ENCODE results near the gene KBTBD8. TPM values are rescaled to one million over a fixed set of nuclear protein-coding genes. Genes with fewer than 3 reads are reported as not detected.

KBTBD8 gene, protein sequence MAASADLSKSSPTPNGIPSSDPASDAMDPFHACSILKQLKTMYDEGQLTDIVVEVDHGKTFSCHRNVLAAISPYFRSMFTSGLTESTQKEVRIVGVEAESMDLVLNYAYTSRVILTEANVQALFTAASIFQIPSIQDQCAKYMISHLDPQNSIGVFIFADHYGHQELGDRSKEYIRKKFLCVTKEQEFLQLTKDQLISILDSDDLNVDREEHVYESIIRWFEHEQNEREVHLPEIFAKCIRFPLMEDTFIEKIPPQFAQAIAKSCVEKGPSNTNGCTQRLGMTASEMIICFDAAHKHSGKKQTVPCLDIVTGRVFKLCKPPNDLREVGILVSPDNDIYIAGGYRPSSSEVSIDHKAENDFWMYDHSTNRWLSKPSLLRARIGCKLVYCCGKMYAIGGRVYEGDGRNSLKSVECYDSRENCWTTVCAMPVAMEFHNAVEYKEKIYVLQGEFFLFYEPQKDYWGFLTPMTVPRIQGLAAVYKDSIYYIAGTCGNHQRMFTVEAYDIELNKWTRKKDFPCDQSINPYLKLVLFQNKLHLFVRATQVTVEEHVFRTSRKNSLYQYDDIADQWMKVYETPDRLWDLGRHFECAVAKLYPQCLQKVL
- total RNA-seq: 4.3 TPM

DNA sequence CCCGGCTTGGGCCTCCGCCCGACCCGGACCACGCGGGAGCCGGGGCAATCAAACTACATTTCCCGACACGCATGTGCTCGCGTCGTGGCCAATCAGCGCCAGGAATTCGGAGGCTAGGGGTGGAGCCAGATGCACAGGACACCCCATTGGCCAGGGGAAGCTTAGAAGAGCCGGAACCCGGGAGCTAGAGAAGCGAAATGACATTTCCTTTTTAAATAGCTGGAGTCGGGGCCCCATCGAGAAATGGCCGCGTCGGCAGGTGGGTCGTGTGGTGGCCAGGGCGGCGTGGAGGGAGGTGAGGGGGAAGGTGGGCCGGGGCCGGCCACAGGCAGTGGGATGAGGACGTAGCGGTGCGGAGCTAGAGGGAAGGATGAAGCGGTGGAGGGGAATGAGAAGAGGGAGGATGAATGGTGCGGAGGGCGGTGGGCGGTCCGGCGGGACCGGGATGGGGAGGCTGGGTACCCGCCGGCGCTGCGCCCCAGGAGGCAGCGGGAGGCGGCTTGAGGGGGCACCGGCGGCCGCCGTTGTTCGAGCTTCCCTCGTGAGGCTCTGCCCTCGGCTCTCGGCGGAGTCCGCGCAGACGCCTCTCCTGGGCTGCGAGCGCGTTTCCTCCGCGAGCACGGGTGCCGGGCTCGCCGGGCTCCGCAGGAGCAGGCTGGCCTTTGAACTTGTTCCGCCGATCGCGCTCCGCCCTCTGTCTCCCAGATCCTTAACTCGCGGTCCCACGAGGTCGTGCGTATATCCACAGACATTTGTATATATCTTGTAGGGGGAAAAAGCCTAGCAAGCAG is at the start of gene KBTBD8:
Gene KBTBD8, plus strand, starts transcription at position 195 of the 791 bp plus-strand sequence. Its CDS starts 49 bp downstream, at position 244.
- DNase-seq (ENCODE audit: low spot score): peak; percentile 99

DNA sequence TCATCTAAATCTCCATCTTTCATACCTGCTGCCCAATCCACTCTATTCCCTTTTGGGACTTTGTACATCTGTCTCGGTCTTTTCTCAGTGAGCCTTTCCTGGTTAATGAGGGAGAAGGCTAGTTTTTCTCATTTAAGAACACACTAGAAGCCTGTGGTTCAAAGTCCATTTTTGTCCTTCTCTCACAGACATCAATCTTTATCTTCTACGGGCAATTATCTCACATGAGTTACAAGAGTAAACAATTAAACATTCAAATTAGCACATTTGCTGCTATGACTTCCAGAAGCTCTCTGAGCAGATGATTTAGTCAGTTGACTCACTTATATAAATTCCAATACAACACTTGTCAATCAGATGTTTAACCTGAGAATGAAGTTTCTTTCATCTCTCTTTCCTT is 49.3 kb upstream of the KBTBD8 start:
- no peak for DNase-seq (ENCODE audit: low spot score)

DNA sequence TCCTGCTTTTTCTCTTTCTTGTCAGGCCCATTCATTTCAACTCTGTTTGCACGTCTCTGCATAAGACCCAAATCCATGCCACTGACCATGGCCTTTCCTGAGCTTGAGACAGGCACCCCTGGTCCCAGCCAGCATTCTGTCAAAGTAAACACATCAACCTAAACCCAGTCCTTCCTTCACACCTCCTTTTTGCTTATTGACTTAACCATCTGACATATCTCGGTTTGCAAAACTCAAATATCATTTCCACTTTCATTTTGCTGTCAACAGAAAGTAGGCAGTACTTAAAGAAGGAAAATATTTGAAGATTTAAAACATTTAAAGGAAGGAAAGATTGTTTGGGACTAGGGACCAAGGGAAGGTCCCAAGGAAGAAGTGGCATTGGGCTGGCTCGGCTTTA is 48.2 kb upstream of the KBTBD8 start:
- DNase-seq (ENCODE audit: low spot score): no peak

DNA sequence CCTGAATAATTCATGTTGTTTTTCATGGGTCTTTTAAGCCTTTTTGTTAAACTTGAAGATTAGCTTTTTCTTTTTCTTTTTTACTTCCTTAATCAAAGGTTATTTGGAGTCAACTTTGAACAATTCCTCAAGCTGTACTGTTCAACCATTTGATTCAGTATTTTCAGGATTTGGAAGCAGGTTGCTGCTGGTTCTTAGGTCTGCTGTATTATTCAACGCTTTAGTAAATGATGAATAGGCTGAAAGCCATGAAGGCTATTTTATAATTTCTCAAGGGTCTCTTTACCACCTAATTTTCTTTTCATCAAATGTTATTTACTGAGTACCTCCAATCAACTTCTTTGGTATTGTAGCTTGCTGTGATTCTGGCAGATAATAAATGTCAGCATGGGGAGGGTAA is 45.8 kb upstream of the KBTBD8 start:
- no peak for DNase-seq (ENCODE audit: low spot score)

DNA sequence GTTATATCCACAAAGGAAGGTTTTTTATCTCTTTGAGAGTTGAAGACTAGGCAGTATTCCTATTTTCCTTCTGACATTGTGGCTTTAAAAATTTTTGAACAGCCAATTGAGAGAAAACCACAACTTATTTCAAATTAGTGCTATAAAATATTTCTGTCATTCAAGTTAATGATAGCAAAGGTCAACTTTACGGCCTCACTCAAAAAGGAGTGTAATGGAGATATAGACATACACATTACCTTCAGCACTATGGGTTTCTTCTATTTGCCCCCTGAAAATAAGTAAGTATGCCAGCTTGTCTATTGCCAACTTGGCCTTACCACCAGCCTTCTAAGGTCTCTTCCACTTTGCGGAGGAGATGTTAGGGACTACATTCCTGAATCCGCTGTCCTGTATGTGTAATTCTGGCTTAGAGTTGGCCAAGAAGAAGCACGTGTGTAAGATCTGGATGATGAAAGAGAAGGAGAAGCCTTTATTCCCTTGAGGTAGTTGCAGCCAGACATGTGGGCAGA is 44.1 kb upstream of the KBTBD8 start:
- DNase-seq (ENCODE audit: low spot score): no peak

DNA sequence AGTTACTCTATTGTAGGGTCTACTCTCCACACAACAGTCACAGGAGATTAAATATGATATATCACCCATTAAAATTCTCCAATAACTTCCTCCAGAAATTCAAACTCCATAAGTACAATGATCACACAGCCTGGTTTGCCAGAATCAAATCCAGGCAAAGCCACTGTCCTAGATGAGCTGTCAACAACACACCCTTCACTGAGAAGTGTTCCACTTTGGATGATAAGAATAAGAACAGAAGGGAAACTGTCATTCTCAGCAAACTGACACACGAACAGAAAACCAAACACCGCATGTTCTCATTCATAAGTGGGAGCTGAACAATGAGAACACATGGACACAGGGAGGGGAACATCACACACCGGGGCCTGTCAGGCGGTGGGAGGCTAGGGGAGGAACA is 41.4 kb upstream of the KBTBD8 start:
- no peak for DNase-seq (ENCODE audit: low spot score)

DNA sequence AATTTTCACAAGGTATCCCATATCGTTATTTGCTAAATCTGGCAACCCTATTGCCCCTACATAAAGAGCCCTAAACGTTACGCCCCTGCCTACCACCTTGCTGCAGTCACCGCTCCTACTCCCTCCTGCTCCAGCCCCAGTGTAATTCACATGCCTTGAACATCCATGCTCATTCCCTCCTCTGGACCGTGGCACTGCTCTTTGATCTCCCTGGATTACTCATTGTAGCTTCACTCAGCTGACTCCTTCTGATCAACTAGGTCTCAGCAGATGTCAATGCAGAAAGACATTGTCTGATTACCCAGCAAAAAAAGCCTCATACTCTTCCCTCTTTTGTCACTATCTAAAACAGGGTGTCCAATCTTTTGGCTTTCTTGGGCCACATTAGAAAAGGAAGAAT is 40.7 kb upstream of the KBTBD8 start:
- DNase-seq (ENCODE audit: low spot score): no peak

DNA sequence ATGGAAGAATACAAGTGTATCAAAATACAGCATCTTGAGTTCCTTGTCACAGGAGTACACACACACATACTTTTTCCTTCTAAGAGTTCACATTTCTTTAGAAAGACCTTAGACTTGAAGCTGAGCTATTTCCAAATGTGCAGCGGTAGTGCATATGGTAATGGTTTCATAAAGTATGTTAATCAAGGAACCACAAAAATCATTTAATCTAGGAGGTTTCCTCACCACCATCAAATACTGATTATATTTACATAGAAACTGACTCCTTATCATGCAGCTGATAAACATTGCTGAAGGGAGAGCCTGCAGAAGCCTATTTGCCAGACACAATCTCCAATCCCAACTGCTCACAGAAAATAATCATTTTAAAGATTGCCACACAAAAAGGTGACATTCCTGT is 40.0 kb upstream of the KBTBD8 start:
- DNase-seq (ENCODE audit: low spot score): no peak

DNA sequence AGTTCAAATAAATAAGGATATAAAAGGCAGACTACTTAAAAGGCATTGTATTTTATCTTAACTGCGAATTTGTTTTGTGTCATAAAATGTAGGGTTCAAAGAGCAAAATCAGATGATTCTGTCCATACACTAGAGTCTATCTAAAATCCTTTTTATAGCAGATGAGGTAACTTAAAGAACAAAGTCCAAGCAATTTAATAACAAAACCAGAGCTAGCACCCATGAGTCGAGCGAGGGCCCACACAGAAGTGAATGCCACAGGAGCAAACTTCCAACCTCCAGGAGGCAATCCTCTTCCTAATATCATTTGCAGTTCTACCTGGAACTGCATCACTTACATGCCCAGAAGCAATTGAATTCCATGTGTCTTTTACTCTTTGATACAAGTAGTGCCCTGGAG is 35.4 kb upstream of the KBTBD8 start:
- no peak for DNase-seq (ENCODE audit: low spot score)

DNA sequence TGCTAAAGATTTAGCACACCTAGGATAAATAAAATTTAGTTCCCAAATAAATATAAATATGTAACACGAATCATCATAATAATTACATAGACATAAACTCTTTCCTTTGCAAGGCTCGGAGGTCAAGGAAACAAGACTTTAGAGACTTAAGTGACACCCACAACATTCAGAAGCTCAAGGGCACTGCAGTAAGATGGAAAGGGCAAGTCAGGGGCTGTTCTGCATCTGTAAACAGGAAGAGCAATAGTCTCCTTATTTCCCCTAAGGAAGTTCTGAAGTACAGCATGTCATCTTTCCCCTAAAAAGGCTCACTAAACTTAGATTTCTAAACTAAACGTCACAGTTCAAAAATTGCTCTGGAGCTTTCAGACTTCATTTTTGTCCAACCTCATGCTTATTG is 26.9 kb upstream of the KBTBD8 start:
- DNase-seq (ENCODE audit: low spot score): no peak

DNA sequence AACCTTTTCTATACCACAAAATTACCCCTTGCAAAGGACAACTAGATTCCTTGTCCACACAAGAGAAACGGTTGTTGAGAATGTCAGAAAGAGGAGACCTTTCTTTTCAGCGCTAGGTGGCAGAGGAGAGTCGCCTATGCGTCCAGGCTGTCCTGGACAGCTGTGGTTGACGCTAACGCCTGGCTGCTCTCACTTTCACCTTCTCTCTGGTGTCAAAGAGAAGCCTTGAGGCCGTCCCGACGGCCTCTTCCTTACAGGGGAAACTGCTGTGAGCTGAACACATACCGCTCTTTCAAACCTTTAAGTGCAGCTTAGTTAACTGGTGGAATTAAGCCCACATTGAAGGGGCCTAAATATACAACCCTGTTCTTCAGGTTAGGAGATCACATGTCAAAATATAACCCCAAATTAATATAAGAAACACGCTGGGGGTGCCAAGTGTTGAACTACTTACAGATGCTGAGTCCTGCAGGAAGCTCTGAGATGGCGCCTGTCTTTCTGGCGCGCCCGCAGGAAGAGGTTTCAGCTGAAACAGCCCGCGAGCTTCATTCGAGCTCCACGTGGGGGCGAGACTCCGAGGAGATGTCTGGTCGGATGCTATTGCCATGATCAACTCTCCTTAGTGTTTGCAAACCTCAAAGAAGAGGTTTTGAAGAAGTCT is 26.1 kb upstream of the KBTBD8 start:
- peak; percentile 77 for DNase-seq (ENCODE audit: low spot score)

DNA sequence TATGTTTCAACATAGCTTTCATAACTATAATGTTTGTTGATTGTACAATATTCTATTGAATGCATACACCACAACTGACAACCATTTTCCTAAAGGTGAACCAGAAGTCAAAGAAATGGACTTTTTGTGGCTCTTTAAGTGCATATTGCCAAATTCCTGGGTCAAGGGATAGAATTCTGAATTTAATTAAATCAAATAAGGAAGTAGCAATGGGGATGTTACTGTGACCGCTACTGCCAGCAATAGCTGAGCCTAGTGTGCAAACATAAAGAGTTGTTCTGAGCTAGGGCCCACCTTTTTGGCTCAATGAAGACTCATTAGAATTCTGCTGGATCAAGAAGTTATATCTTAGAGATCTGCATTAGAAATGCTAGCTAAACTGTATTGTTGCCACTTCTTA is 17.3 kb upstream of the KBTBD8 start:
- DNase-seq (ENCODE audit: low spot score): no peak

DNA sequence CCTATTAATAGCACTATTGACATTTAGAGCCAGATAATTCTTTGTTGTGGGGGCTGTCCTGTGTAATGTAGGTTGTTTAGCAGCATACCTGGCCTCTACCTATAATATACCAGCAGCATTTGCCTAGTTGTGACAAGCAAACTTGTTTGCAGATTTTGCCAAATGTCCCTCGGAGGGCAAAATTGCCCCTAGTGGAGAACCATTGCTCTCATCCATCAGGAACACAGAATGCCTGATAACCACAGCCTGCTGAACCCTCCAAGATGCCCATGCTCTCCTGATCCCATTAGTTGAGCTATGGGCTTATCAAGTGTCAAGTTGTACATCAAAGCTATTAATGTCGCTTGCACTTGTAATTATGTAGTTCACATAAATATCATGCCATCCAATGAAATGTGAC is 15.0 kb upstream of the KBTBD8 start:
- DNase-seq (ENCODE audit: low spot score): no peak

DNA sequence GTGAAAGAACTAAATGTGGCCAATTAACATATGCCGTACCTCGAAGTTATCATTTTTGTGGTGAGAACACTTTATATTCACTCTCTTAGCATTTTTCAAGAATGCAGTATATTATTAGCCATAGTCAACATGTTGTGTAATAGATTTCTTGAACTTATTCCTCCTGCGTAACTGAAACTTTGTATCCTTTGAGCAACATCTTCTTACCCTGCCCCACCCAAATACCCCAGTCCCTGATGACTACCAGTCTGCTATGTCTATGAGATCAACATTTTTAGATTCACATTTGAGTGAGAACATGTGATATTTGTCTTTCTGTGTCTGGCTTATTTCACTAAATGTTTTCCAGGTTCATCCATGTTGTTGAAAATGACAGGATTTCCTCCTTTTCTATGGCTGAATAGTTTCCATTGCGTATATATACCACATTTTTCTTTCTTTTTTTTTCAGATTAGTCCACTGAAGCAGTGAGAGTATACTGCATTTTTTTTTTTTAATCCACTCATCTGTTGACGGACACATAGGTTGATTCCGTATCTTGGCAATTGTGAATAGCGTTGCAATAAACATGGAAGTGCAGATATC is 12.7 kb upstream of the KBTBD8 start:
- no peak for DNase-seq (ENCODE audit: low spot score)

DNA sequence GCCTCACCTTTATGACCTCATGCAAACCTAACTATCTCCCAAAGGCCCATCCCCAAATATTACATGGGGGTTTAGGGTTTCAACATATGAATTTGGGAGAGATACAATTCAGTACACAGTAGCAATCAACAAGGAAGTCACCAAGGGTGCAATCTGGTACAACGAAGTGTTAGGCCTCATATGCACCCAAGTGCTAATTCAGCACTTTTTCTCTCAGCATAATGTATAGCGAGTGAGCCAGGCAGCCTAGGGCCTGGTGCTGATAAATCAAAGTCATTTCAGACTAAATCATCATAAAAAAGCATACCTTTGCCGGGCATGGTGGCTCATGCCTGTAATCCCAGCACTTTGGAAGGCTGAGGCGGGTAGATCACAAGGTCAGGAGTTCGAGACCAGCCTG is 11.7 kb upstream of the KBTBD8 start:
- no peak for DNase-seq (ENCODE audit: low spot score)

DNA sequence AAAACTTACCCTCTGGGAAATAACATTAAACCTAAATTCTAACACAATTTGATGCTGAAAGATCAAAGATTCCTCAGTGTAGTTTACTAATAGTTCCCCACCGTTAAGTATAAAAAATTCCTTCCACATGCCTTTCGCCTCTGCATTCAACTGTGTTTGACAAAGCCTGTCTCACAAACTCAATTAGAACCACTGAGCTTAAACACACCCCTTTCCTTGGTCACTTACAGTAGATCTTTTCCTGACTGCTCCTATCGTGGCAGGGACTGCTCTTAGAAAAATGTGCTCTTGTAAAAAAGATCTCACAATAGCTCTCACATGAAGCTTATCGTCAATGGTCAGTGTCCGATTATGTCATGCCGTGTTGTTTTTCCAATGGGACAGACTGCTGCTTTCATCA is 8.9 kb upstream of the KBTBD8 start:
- no peak for DNase-seq (ENCODE audit: low spot score)

DNA sequence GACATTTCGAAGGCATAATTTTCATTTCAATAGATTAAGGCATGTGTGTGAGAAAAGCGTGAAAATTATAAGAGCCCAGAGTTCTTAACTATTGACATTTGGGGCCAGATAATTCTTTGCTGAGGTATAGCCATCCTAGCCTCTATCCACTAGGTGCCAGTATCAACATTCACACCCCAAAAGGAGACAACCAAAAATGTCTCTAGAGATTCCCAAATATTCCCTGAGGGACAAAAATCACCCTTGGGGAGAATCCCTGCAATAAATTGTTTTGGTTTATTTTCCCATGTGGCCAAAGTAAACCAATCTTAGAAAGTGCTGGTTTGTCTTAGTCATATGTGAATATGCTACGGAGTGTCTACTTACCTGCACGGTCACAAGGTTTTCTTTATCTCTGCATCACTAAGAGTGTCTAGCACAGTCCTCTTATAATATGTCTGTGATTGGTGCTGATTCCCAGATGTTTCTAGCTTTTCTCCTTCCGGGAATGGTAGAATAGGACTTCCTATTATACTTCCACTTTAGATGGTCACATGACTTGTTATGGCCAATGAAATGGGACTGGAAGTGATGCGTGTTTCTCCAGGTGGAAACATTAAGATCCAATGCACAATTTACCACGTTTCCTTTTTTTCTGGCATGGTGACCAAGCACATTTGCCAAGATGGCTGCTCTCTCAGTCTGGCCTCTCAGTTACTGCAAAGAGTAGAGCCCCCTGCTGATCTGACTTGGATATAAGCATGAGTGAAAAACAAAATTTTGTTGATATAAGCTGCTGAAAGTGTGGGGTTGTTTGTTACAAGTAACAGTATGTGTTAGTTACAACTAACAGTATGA is 8.0 kb upstream of the KBTBD8 start:
- DNase-seq (ENCODE audit: low spot score): no peak

DNA sequence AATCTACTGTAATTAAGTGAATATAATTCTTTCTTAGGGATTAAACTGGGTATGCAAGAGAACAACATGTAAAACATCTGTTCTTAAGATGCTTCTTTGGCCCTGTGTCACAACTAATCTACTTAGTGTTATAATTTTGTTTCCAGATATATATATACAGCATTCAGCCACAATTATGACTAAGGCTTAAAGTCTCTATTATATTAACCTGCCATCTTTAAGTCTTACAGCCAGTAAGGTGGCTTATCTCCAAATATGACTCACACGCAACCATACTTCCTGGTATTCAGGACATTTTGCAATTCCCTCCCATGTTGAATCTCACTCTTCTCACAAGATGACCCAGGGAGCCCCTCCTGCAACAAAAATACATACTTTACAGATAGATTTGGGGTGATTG is 6.6 kb upstream of the KBTBD8 start:
- DNase-seq (ENCODE audit: low spot score): no peak

DNA sequence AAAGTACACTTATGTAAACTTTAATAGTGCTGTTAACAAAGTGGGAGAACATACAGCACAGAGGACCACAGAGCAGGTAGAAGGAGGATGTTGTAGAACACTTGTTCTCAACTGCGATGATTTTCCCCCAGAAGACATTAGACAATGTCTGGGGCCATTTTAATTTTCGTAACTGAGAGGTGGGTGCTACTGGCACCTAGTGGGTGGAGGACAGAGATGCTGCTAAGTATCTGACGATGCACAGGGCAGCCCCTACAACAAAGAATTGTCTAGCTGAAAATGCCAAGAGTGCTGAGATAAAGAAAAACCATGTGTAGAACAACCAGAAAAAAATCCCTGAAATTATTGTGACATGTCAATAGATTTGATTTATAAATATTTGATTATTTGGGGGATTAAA is 5.0 kb upstream of the KBTBD8 start:
- no peak for DNase-seq (ENCODE audit: low spot score)

DNA sequence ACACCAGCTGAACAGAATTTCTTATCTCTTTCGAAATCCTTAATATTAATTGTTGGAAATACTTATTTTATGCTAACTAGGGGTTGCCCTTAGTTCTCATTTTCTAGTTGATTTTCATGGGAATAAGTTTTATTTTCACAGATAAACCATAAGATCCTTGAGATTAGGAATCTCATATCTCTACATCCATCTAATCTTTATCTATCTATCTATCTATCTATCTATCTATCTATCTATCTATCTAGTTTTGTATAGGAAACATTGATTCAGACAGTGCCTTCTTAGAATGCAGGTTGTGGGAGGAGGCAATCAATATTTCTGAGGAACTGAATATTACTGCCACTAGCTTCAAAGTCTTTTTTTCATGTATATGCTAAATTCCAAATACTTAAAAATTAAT is 3.5 kb upstream of the KBTBD8 start:
- no peak for DNase-seq (ENCODE audit: low spot score)

DNA sequence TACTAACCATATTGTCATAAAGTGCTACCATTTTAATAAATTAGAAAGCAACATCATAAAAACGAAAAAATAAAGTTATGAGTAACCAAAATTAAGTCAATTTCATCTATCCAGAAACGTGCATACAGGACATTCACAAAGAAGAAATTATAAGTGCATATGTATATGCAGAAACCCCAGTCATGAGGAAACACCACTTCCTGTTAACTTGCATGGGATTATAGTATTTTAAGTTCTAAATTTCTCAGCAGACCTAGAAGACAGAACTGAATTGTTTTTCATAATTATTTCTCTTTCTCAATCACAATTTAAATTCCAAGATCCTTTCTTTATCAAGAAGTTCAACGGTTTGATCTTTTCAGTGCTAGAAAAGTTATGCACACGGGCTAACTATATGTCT is 1.4 kb upstream of the KBTBD8 start:
- no peak for DNase-seq (ENCODE audit: low spot score)

All from ureter (tissue), 1 donor.